CD4-positive, CD25-positive, alpha-beta regulatory T cell (primary cell): ENCODE data around the gene OR10V1. TPM values are rescaled to one million over a fixed set of nuclear protein-coding genes. Genes with fewer than 3 reads are reported as not detected.
"Not testable (repeated sequence)": the region's sequence is repeated elsewhere in the genome, so short reads cannot be mapped to it uniquely, and the experiment has no call there.

Source experiments
- ATAC-seq, 2 donors: fragments of 150-1000 bp; cut with Tn5 transposase; one replicate each; pipeline ENCODE4 v1.10.0; 2021; ENCODE audit warnings: low read depth in 2 of 2, moderate number of reproducible peaks in 2 of 2, moderate library complexity in 1 of 2
- DNase-seq, 3 donors: peaks; one replicate each; pipeline versions ENCODE4 v3.0.0 to v3.0.0-alpha.2; 2012 to 2022; ENCODE audit warnings: mixed read lengths in 1 of 3
- H3K27ac ChIP-seq: one replicate; pipeline ENCODE4 v1.7.0; 2013; ENCODE audit warnings: mild to moderate bottlenecking, low read length; ENCODE audit not compliant: insufficient read depth, poor library complexity, severe bottlenecking
- H3K27me3 ChIP-seq: one replicate; pipeline ENCODE4 v1.7.0; 2013; ENCODE audit warnings: low read length; ENCODE audit not compliant: control insufficient read depth, insufficient read depth
- H3K36me3 ChIP-seq: one replicate; pipeline ENCODE4 v1.7.0; 2013; ENCODE audit warnings: mild to moderate bottlenecking, low read length, moderate library complexity; ENCODE audit not compliant: control insufficient read depth, insufficient read depth
- H3K4me1 ChIP-seq: 2 replicates; pipeline ENCODE4 v1.7.0; 2013; ENCODE audit warnings: mild to moderate bottlenecking, low read length; ENCODE audit not compliant: insufficient read depth, control insufficient read depth, poor library complexity, severe bottlenecking
- H3K4me3 ChIP-seq: one replicate; pipeline ENCODE4 v1.7.0; 2013; ENCODE audit warnings: low read depth, mild to moderate bottlenecking, low read length, moderate library complexity
- H3K9me3 ChIP-seq, 2 experiments: 1 replicate in 1 of 2; 2 replicates in 1 of 2; pipeline ENCODE4 v1.7.0; 2013; ENCODE audit warnings: low read length in 2 of 2, mild to moderate bottlenecking in 1 of 2, moderate library complexity in 1 of 2; ENCODE audit not compliant: control insufficient read depth in 2 of 2
- H3K27ac Mint-ChIP-seq, 3 donors: one replicate each; pipeline ENCODE4 v1.8.0; 2020 to 2022; ENCODE audit warnings: mild to moderate bottlenecking in 3 of 3, mixed read lengths in 3 of 3, moderate library complexity in 2 of 3
- H3K27me3 Mint-ChIP-seq: one replicate; pipeline ENCODE4 v1.8.0; 2022; ENCODE audit warnings: mild to moderate bottlenecking, mixed read lengths
- H3K36me3 Mint-ChIP-seq: one replicate; pipeline ENCODE4 v1.8.0; 2020; ENCODE audit warnings: mixed read lengths
- H3K4me1 Mint-ChIP-seq, 4 donors: one replicate each; pipeline ENCODE4 v1.8.0; 2020 to 2022; ENCODE audit warnings: mixed read lengths in 4 of 4, mild to moderate bottlenecking in 1 of 4
- H3K4me3 Mint-ChIP-seq, 4 donors: one replicate each; pipeline ENCODE4 v1.8.0; 2020 to 2022; ENCODE audit warnings: mild to moderate bottlenecking in 4 of 4, mixed read lengths in 4 of 4, moderate library complexity in 3 of 4
- H3K9me3 Mint-ChIP-seq, 7 donors: one replicate each; pipeline ENCODE4 v1.8.0; 2020 to 2022; ENCODE audit warnings: mixed read lengths in 7 of 7, mild to moderate bottlenecking in 3 of 7, moderate library complexity in 2 of 7
- polyA plus RNA-seq, 4 donors: library from polyadenylated mRNA; unstranded; fragments of 300-500 nt; fragmentation: Illumina TruSeq; gene quantifications; one replicate each; pipeline ENCODE4 v1.2.3, GENCODE V29; 2021
- total RNA-seq: library from RNA; stranded (reverse); gene quantifications from one replicate; pipeline ENCODE4 v1.2.3, GENCODE V29; 2022

OR10V1 gene
- total and polyA plus RNA-seq, 5 donors from 2014 or later = not detected

- H3K27me3 Mint-ChIP-seq = peaks cover 33% of the 10 kb centered on the region
- no peak overlapping the region for H3K4me3 ChIP-seq
- DNase-seq (no peak), ATAC-seq (no peak)
- no peaks in the 10 kb centered on the region for H3K4me1 ChIP-seq
- H3K9me3 Mint-ChIP-seq = peaks cover 0 to 2% (median 0%) of the 10 kb centered on the region in 7 donors
- H3K4me3 Mint-ChIP-seq = no peak overlapping the region
- H3K27me3 ChIP-seq = peaks cover 3% of the 10 kb centered on the region
- no peaks in the 10 kb centered on the region for H3K4me1 Mint-ChIP-seq
- H3K27ac ChIP-seq = no peak overlapping the region
- no peaks in the 10 kb centered on the region for H3K36me3 ChIP-seq
- H3K36me3 Mint-ChIP-seq = no peaks in the 10 kb centered on the region
- no peaks in the 10 kb centered on the region for H3K9me3 ChIP-seq
- no peak overlapping the region for H3K27ac Mint-ChIP-seq
Observed at GRCh38 chr11:59708537-59708936, 5.1 kb downstream of the OR10V1 start.

DNA sequence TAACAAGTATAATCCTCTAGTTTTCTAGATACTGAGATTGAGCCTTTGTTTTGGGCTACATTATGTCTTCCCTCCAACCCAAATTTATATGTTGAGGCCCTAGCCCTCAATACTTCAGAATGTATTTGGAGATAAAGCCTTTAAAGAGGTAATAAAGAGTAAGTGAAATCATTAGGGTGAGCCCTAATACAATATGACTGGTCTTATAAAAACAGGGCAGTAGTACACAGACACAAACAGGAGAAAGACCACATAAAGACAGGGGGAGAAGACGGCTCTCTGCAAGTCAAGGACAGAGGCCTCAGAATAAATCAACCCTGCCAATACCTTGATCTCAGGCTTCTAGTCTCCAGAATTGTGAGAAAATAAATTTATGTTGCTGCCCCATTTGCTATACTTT lies 6.3 kb downstream of the OR10V1 start:
- Mint-ChIP-seq H3K4me3 (no peak overlapping the region), H3K27me3 (peaks cover 33% of the 10 kb centered on the region), H3K36me3 (no peaks in the 10 kb centered on the region), H3K9me3 (peaks cover 0 to 2% (median 0%) of the 10 kb centered on the region in 7 donors), H3K27ac (no peak overlapping the region), H3K4me1 (no peaks in the 10 kb centered on the region)
- Histone ChIP-seq H3K27me3 (peaks cover 3% of the 10 kb centered on the region), H3K4me3 (no peak overlapping the region), H3K9me3 (no peaks in the 10 kb centered on the region), H3K4me1 (no peaks in the 10 kb centered on the region), H3K27ac (no peak overlapping the region), H3K36me3 (no peaks in the 10 kb centered on the region)
- ATAC-seq (no peak), DNase-seq (no peak)

GRCh38 chr11:59706518-59707285 lies 6.9 kb downstream of the OR10V1 start:
- ATAC-seq (no peak), DNase-seq (no peak)
- Mint-ChIP-seq H3K27me3 (peaks cover 28% of the 10 kb centered on the region), H3K27ac (no peak overlapping the region), H3K4me3 (no peak overlapping the region), H3K36me3 (no peaks in the 10 kb centered on the region), H3K9me3 (no peaks in the 10 kb centered on the region), H3K4me1 (no peaks in the 10 kb centered on the region)
- no peaks in the 10 kb centered on the region for H3K4me1 ChIP-seq
- H3K36me3 ChIP-seq = no peaks in the 10 kb centered on the region
- peaks cover 3% of the 10 kb centered on the region for H3K27me3 ChIP-seq
- no peak overlapping the region for H3K4me3 ChIP-seq
- H3K9me3 ChIP-seq = no peaks in the 10 kb centered on the region
- H3K27ac ChIP-seq = no peak overlapping the region

DNA sequence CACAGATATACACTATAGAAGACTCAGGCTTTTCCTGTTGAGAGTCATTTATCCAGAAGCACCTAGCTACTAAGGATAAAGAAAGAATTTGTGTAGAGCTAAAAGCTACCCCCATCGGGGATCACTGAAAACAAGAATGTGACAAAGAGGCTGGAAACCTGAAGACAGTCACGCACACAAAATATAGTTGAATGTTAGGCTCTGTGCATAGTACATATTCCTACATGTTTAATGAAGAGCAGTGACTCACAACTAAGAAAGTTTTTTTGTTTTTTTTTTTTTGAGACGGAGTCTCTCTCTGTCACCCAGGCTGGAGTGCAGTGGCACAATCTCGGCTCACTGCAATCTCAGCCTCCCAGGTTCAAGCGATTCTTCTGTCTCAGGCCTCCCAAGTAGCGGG lies 8.4 kb downstream of the OR10V1 start:
- Histone ChIP-seq H3K27ac (no peak overlapping the region), H3K27me3 (peaks cover 3% of the 10 kb centered on the region), H3K4me3 (no peak overlapping the region), H3K4me1 (no peaks in the 10 kb centered on the region), H3K36me3 (no peaks in the 10 kb centered on the region), H3K9me3 (no peaks in the 10 kb centered on the region)
- DNase-seq = no peak
- Mint-ChIP-seq H3K9me3 (no peaks in the 10 kb centered on the region), H3K4me3 (no peak overlapping the region), H3K27me3 (peaks cover 26% of the 10 kb centered on the region), H3K36me3 (no peaks in the 10 kb centered on the region), H3K27ac (no peak overlapping the region), H3K4me1 (no peaks in the 10 kb centered on the region)
- ATAC-seq = no peak

DNA sequence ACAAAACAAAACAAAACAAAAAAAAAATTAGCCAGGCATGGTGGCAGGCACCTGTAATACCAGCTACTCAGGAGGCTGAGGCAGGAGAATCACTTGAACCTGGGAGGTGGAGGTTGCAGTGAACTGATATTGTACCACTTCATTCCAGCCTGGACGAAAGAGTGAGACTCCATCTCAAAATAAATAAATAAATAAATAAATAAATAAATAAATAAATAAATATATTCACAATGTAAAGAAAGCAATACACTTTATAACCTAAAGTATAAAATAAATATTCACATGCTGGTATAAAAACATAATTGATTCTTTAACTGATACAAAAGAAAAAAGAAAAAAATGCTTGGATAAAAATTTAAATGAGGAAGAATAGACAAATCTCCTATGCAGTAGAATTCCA lies 10.1 kb downstream of the OR10V1 start:
- not testable (repeated sequence) for H3K27ac ChIP-seq, H3K4me3 ChIP-seq, H3K27ac Mint-ChIP-seq, H3K27me3 ChIP-seq, DNase-seq, H3K4me3 Mint-ChIP-seq, H3K9me3 ChIP-seq, ATAC-seq, H3K9me3 Mint-ChIP-seq, H3K36me3 ChIP-seq, H3K4me1 Mint-ChIP-seq, H3K4me1 ChIP-seq, H3K36me3 Mint-ChIP-seq
- H3K27me3 Mint-ChIP-seq = peaks cover 12% of the 10 kb centered on the region

- H3K36me3 Mint-ChIP-seq, H3K27me3 Mint-ChIP-seq, DNase-seq, H3K27ac Mint-ChIP-seq, H3K36me3 ChIP-seq, H3K27ac ChIP-seq, ATAC-seq, H3K4me3 Mint-ChIP-seq, H3K4me1 Mint-ChIP-seq, H3K4me1 ChIP-seq, H3K9me3 Mint-ChIP-seq, H3K4me3 ChIP-seq, H3K9me3 ChIP-seq, H3K27me3 ChIP-seq: not testable (repeated sequence)
Observed at GRCh38 chr11:59700157-59700556, 13.5 kb downstream of the OR10V1 start.

DNA sequence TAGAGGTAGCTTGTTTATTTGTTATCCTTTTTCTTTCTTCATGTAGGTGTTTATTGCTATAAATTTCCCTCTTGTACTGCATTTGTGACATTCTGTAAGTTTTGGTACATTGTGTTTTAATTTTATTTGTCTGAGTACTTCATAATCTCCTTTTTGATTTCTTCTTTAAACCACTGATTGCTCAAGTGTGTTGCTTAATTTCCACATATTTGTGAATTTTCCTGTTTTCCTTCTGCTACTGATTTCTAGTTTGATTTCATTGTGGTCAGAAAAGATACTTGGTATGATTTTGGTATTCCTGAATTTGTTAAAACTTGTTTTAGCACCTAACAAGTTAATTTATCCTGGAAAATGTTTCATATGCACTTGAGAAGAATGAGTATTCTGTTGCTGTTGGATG lies 15.1 kb downstream of the OR10V1 start:
- Histone ChIP-seq H3K27ac (no peak overlapping the region), H3K27me3 (no peaks in the 10 kb centered on the region), H3K9me3 (no peaks in the 10 kb centered on the region), H3K4me1 (no peaks in the 10 kb centered on the region), H3K4me3 (no peak overlapping the region), H3K36me3 (no peaks in the 10 kb centered on the region)
- Mint-ChIP-seq H3K4me1 (no peaks in the 10 kb centered on the region), H3K27me3 (peaks cover 9% of the 10 kb centered on the region), H3K27ac (no peak overlapping the region), H3K9me3 (peaks cover 0 to 10% (median 5%) of the 10 kb centered on the region in 7 donors), H3K4me3 (no peak overlapping the region), H3K36me3 (no peaks in the 10 kb centered on the region)
- ATAC-seq = no peak
- DNase-seq = no peak

- Mint-ChIP-seq H3K9me3 (peaks cover 2 to 17% (median 12%) of the 10 kb centered on the region in 7 donors), H3K36me3 (no peaks in the 10 kb centered on the region), H3K4me1 (no peaks in the 10 kb centered on the region), H3K4me3 (no peak overlapping the region), H3K27ac (no peak overlapping the region), H3K27me3 (peaks cover 17% of the 10 kb centered on the region)
- Histone ChIP-seq H3K27ac (no peak overlapping the region), H3K9me3 (peaks cover 9 to 11% of the 10 kb centered on the region in 2 experiments), H3K4me3 (no peak overlapping the region), H3K4me1 (no peaks in the 10 kb centered on the region), H3K36me3 (no peaks in the 10 kb centered on the region), H3K27me3 (peaks cover 7% of the 10 kb centered on the region)
- ATAC-seq (no peak), DNase-seq (no peak)
Observed at GRCh38 chr11:59692915-59693314, 20.7 kb downstream of the OR10V1 start.
